GM10248 (cell line): Measurements from ENCODE around the gene MISP3.
A peak's percentile ranks its signal among the peaks of the same experiment; 100 is the strongest.

Experiments
- CTCF ChIA-PET: fragments of 300-600 bp; sonication (Branson Sonifier 250); formaldehyde crosslinking; extraction: SDS; loops from one replicate; lab custom pipeline; 2021; ENCODE audit warnings: antibody characterized with exemption; lab: Yijun Ruan, JAX
- POLR2A ChIA-PET: fragments of 350-650 bp; sonication (Branson Sonifier 250); formaldehyde crosslinking; extraction: SDS; loops from one replicate; lab custom pipeline; 2020; ENCODE audit warnings: antibody characterized with exemption; lab: Yijun Ruan, JAX
- DNase-seq: peaks from one replicate; pipeline ENCODE4 v3.0.0; 2012; ENCODE audit errors: extremely low spot score
- TF ChIP-seq, protein P1 (sequence below): IDR thresholded peaks from 2 replicates; pipeline ENCODE4 v1.5.1; 2012; ENCODE audit warnings: mild to moderate bottlenecking, low read depth; ENCODE audit errors: extremely low read depth, missing control alignments, control extremely low read depth

The MISP3 gene

DNA sequence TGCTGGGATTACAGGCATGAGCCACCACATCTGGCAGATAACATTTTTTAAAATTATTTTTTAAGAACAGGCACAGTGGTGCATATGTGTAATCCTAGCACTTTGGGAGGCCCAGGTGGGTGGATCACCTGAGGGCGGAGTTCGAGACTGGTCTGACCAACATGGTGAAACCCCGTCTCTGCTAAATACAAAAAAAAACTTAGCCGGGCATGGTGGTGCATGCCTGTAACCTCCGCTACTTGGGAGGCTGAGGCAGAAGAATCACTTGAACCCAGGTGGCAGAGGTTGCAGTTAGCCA is 10.1 kb upstream of the MISP3 start:
- TF ChIP-seq, protein P1, sequence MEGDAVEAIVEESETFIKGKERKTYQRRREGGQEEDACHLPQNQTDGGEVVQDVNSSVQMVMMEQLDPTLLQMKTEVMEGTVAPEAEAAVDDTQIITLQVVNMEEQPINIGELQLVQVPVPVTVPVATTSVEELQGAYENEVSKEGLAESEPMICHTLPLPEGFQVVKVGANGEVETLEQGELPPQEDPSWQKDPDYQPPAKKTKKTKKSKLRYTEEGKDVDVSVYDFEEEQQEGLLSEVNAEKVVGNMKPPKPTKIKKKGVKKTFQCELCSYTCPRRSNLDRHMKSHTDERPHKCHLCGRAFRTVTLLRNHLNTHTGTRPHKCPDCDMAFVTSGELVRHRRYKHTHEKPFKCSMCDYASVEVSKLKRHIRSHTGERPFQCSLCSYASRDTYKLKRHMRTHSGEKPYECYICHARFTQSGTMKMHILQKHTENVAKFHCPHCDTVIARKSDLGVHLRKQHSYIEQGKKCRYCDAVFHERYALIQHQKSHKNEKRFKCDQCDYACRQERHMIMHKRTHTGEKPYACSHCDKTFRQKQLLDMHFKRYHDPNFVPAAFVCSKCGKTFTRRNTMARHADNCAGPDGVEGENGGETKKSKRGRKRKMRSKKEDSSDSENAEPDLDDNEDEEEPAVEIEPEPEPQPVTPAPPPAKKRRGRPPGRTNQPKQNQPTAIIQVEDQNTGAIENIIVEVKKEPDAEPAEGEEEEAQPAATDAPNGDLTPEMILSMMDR: no peak
- DNase-seq: no peak
- POLR2A ChIA-PET: no interaction called here
- CTCF ChIA-PET: interaction anchor here (1.3 to 12.8 kb wide), 3 partner anchors 8 to 199 kb away, joined by 3 to 169 read pairs (median 106); partner anchors contain the start of gene MISP3

DNA sequence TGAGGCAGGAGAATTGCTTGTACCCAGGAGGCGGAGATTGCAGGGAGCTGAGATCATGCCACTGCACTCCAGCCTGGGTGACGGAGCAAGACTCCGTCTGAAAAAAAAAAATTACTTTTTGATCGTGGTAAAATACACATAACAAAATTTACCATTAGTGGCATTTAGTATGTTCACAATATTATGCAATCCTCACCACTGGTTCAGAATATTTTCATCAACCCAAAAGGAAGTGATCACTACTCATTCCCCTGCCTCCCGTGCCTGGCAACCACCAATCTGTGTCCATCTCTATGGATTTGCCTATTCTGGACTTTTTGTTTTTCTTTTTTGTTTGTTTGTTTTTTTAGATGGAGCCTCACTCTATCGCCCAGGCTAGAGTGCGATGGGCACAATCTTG is 9.5 kb upstream of the MISP3 start:
- TF ChIP-seq, protein P1: no peak
- CTCF ChIA-PET: no interaction called here
- POLR2A ChIA-PET: no interaction called here
- DNase-seq: no peak

DNA sequence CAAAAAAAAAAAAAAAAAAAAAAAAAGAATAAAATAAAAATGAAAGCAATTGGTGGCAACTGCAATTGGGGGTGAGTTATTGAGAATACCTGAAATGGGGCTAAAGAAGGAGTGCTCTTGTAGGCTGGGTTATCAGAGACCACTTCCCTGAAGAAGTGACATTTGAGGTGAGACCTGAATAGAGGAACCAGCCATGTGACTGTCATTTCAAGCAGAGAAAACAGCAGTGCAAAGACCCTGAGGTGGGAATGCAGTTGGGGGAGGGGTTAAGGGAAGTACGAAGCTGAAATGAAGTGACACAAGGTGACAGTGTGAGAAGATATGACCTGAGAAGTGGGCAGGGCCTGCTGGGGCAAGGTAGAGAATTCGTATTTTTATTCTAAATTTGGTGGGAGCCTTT is 6.5 kb upstream of the MISP3 start:
- CTCF ChIA-PET: interaction anchor here (1.4 kb wide), 1 partner anchor 34 kb away, joined by 3 read pairs; the partner anchor contains the start of gene IL27RA
- TF ChIP-seq, protein P1: no peak
- POLR2A ChIA-PET: no interaction called here
- no peak for DNase-seq

DNA sequence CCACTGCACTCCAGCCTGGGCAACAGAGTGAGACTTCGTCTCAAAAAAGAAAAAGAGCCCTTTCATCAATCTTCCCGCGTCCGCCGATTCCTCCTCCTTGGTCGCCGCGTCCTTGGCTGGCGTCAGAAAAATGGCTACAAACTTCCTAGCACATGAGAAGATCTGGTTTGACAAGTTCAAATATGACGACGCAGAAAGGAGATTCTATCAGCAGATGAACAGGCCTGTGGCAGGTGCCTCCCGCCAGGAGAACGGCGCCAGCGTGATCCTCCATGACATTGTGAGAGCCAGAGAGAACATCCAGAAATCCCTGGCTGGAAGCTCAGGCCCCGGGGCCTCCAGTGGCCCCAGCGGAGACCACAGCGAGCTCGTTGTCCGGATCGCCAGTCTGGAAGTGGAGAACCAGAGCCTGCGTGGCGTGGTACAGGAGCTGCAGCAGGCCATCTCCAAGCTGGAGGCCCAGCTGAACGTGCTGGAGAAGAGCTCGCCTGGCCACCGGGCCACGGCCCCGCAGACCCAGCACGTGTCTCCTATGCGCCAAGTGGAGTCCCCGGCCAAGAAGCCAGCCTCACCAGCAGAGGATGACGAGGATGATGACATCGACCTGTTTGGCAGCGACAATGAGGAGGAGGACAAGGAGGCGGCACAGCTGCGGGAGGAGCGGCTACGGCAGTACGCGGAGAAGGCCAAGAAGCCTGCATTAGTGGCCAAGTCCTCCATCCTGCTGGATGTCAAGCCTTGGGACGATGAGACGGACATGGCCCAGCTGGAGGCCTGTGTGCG is 2.1 kb upstream of the MISP3 start:
- DNase-seq: no peak
- ChIA-PET CTCF (interaction anchor here (1.1 to 6.9 kb wide), 17 partner anchors 12 to 481 kb away, joined by 3 to 106 read pairs (median 7); partner anchors contain the start of genes ASF1B, IL27RA and PALM3), POLR2A (no interaction called here)
- TF ChIP-seq, protein P1: no peak

DNA sequence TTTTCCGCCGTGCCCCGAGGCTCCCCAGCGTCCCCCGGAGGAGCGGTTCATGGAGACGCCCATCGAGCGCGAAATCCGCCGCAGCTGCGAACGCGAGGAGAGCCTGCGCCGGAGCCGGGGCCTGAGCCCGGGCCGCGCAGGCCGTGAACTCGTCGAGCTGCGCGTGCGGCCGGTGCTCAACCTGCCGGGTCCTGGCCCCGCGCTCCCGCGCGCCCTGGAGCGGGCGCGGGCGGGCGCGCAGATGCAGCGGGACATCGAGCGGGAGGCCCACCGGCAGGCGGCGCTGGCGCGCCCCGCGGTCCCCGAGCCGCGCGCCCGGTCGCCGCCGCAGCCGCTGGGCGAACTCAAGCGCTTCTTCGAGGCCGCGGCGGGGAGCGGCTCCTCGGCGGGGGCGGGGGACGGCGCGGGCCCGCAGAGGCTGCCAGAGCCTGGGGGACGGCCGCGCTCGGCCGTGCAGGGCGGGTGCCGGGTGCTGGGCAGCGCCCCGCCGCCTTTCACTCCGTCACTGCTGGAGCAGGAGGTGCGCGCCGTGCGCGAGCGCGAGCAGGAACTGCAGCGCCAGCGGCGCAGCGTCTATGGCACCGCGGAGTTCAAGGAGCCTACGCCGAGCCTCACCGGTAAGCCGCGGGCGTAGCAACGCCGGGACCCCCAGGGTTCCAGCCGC is 807 bp downstream of the MISP3 start:
- POLR2A ChIA-PET: interaction anchor here (0.5 kb wide), 1 partner anchor 1765 kb away, joined by 10 read pairs; no protein-coding TSS in a partner anchor
- TF ChIP-seq, protein P1: peak; percentile 90
- CTCF ChIA-PET: interaction anchor here (0.6 to 6.9 kb wide), 29 partner anchors 9 to 300 kb away, joined by 3 to 106 read pairs (median 5); partner anchors contain the start of genes ASF1B, C19orf53, IL27RA and NANOS3
- DNase-seq: peak; percentile 83
